ENCODE data around the gene SUPT3H. TPM values are rescaled to one million over a fixed set of nuclear protein-coding genes. Genes with fewer than 3 reads are reported as not detected.
A peak's percentile ranks its signal among the peaks of the same experiment; 100 is the strongest.

The SUPT3H gene
- polyA plus RNA-seq, 1 donor (not counting 4 experiments of a cell fraction or from before 2014, with no cell fraction given) = 7.6 TPM

GRCh38 chr6:45187836-45188235 is 189.9 kb downstream of the SUPT3H start:
- Histone ChIP-seq H3K9me3 (ENCODE audit: control insufficient read depth, low read depth, low read length) (no peaks in the 10 kb centered on the region), H3K27me3 (ENCODE audit: control insufficient read depth, extremely low read depth, insufficient read depth, low read length) (no peaks in the 10 kb centered on the region), H2AFZ (ENCODE audit: control insufficient read depth, low read length) (no peak overlapping the region), H3K27ac (ENCODE audit: control insufficient read depth, insufficient read depth, low read length) (peak overlapping the region; percentile 68), H3K4me2 (ENCODE audit: control insufficient read depth, extremely low read depth, insufficient read depth, low read depth, low read length) (peak overlapping the region; percentile 54), H4K20me1 (ENCODE audit: control insufficient read depth, extremely low read depth, insufficient read depth, low read length) (no peaks in the 10 kb centered on the region), H3K4me3 (ENCODE audit: control insufficient read depth in 2 of 3, extremely low read depth in 1 of 3, insufficient read depth in 2 of 3, low read depth in 1 of 3, low read length in 3 of 3) (peak overlapping the region in 1 of 3 experiments; percentile 41), H3K9ac (ENCODE audit: control insufficient read depth, extremely low read depth, insufficient read depth, low read length) (no peak overlapping the region), H3K79me2 (ENCODE audit: control insufficient read depth, insufficient read depth, low read length) (no peaks in the 10 kb centered on the region), H3K9me1 (ENCODE audit: control insufficient read depth, extremely low read depth, insufficient read depth, low read length) (no peaks in the 10 kb centered on the region), H3K36me3 (ENCODE audit: control insufficient read depth in 2 of 2, extremely low read depth in 1 of 2, insufficient read depth in 2 of 2, low read length in 2 of 2) (no peaks in the 10 kb centered on the region), H3K4me1 (ENCODE audit: control insufficient read depth, extremely low read depth, insufficient read depth, low read length) (peaks cover 11% of the 10 kb centered on the region)
- TF ChIP-seq EZH2 (IDR thresholded peaks at IDR 0.05; ENCODE audit: low read length) (no peak), CTCF (optimal IDR thresholded peaks at IDR 0.05 in 1 of 3, IDR thresholded peaks at IDR 0.05 in 1 of 3, conservative IDR thresholded peaks at IDR 0.05 in 1 of 3; ENCODE audit: extremely low read depth in 1 of 3, insufficient read depth in 2 of 3, low read length in 3 of 3) (no peak)
- dilution Hi-C loops (cut with MboI; ENCODE audit: extremely low pct_ligation_motif_present, low sequenced_read_pairs) = no loop called here
- peak; percentile 43 for FAIRE-seq
- no peak for DNase-seq (ENCODE audit: low read depth, low spot score)

DNA sequence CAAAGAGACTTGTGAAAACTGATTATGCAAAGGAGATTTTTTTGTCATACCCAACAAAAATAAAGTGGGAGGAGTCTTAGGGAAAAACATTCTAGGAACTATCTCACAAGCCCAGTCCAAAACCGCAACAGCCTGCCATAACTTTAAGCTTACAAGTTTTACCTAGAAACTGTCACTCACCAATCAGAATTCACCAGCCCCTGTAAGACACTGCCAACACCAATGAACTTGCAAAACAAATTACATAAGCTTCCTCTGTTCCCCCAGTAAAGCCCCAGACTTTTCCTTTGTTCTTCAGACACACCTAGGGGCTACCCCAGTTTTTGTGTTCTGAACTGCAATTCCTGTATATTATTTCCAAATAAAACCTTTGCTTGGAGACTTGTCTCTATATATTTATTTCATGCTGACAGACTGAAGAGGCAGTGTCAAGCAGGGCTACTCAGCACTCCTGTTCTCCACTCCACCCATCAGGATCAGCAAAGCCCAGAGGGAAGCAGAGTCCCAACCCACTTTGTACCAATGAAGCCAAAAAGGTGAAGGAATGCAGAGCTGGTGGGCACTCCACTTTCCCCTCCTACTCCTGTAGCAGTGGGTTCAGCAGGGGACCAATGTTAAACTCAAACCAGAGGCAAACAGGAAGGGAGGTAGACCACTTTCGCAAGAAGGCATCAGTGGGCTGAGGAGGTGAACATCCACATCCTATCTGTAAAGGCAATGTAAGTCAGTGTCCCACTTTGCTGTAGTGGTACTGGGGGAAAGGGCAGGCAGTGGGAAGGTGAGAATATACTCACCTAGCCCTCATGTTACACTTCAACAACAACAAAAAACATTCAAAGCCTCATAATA is 192.1 kb downstream of the SUPT3H start:
- Histone ChIP-seq H3K79me2 (ENCODE audit: control insufficient read depth, insufficient read depth, low read length) (no peaks in the 10 kb centered on the region), H2AFZ (ENCODE audit: control insufficient read depth, low read length) (no peak overlapping the region), H3K4me1 (ENCODE audit: control insufficient read depth, extremely low read depth, insufficient read depth, low read length) (peaks cover 11% of the 10 kb centered on the region), H3K9me1 (ENCODE audit: control insufficient read depth, extremely low read depth, insufficient read depth, low read length) (no peaks in the 10 kb centered on the region), H3K27me3 (ENCODE audit: control insufficient read depth, extremely low read depth, insufficient read depth, low read length) (no peaks in the 10 kb centered on the region), H3K9ac (ENCODE audit: control insufficient read depth, extremely low read depth, insufficient read depth, low read length) (no peak overlapping the region), H3K9me3 (ENCODE audit: control insufficient read depth, low read depth, low read length) (no peaks in the 10 kb centered on the region), H4K20me1 (ENCODE audit: control insufficient read depth, extremely low read depth, insufficient read depth, low read length) (no peaks in the 10 kb centered on the region), H3K4me3 (ENCODE audit: control insufficient read depth in 2 of 3, extremely low read depth in 1 of 3, insufficient read depth in 2 of 3, low read depth in 1 of 3, low read length in 3 of 3) (no peak overlapping the region), H3K36me3 (ENCODE audit: control insufficient read depth in 2 of 2, extremely low read depth in 1 of 2, insufficient read depth in 2 of 2, low read length in 2 of 2) (no peaks in the 10 kb centered on the region), H3K4me2 (ENCODE audit: control insufficient read depth, extremely low read depth, insufficient read depth, low read depth, low read length) (no peak overlapping the region), H3K27ac (ENCODE audit: control insufficient read depth, insufficient read depth, low read length) (no peak overlapping the region)
- FAIRE-seq (no peak), DNase-seq (ENCODE audit: low read depth, low spot score) (no peak)
- dilution Hi-C loops (cut with MboI; ENCODE audit: extremely low pct_ligation_motif_present, low sequenced_read_pairs) = no loop called here
- TF ChIP-seq CTCF (optimal IDR thresholded peaks at IDR 0.05 in 1 of 3, IDR thresholded peaks at IDR 0.05 in 1 of 3, conservative IDR thresholded peaks at IDR 0.05 in 1 of 3; ENCODE audit: extremely low read depth in 1 of 3, insufficient read depth in 2 of 3, low read length in 3 of 3) (no peak), EZH2 (IDR thresholded peaks at IDR 0.05; ENCODE audit: low read length) (no peak)
